Cortex of kidney (tissue), 1 donor: Measurements from ENCODE around the gene GPC5.
"Not testable (repeated sequence)": the region's sequence is repeated elsewhere in the genome, so short reads cannot be mapped to it uniquely, and the experiment has no call there.

Experiments
- DNase-seq: peaks from one replicate; lab custom pipeline; 2025; lab: John Stamatoyannopoulos, UW

Gene GPC5

DNA sequence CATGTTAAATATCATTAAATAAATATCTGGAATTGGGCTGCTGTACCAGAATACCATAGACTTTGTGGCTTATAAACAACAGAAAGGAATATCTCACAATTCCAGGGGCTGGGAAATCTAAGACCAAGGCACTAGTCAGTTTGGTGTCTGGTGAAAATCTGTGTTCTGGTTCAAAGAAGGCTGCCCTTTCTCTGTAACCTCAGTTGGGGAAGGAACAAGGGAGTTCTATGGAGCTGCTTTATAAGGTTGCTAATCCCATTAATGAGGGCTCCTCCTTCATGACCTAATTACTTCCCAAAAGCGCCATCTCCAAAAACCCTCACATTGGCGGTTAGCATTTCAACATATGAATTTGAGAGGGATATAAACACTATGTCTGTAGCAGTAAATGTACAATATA, 480.9 kb downstream of the GPC5 start:
- no peak for DNase-seq

DNA sequence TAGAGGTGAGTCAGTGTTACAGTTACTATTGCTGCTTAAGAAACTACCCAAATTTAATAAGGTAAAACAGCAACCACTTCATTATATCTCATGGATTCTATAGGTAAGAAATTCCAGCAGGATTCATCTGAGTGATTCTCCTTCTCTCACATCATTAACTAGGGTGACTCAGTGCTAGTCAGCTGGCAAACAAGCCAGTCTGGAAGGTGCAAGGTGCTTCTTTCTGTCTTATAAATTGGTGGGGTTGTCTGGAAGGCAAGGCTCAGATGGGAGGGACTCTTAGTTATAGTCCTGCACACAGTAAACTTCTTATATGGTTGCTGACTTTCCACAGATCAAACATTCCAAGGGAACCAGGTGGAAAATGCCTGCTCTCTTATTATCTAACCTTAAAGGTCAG, 484.5 kb downstream of the GPC5 start:
- DNase-seq, result no peak

DNA sequence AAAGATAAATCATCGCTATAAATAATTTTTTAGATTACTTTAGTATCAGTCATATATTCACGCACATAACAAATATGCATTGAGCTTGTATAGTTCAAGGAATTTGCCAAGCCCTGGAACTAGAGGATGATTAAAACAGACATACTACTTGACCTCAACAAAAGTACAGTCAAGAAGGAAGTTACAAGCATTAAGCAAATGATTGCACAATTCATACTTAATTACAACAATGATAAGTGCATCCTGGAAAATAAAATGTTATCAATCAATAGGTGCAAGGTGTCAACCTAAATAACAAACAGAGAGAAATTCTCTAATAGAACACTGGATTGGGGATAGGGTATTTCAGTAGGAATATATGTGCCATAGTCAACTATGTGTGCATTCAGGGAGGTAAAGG, 491.2 kb downstream of the GPC5 start:
- no peak for DNase-seq

DNA sequence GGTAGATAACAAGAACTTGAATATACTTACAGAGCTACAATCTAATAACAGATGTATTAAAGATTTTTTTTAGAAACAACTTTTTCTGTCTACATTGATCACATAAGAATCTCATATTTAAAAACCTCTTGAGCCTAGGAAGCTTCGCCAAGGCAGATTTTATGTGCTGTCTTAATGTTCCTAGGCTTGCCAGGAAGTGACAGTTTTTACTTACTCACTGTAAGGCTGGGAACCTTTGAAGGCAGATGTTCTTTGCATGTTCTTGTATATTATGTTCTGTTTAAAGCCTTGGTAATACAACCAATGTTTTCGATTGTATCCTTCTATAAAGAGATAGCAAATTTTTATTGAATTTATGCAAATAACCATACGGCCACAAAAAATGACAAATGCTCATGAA, 492.7 kb downstream of the GPC5 start:
- no peak for DNase-seq

DNA sequence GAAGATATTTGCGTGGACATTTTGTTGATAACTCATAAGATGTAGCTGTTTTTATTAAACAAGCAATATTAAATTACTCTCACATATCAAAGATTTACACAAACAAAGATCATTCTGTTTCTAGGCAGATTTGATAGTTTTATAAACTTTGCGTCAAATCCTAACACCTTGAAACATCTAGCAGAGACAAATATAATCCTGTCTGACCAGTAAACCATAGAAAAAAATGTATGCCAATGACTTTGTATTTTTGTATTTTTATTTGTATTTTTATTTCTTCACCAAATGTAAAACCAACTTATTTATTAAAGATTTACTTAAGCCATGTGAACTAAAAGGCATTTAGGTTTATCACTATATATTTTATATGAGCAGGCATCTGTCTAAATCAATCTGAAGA, 494.6 kb downstream of the GPC5 start:
- DNase-seq, result no peak

DNA sequence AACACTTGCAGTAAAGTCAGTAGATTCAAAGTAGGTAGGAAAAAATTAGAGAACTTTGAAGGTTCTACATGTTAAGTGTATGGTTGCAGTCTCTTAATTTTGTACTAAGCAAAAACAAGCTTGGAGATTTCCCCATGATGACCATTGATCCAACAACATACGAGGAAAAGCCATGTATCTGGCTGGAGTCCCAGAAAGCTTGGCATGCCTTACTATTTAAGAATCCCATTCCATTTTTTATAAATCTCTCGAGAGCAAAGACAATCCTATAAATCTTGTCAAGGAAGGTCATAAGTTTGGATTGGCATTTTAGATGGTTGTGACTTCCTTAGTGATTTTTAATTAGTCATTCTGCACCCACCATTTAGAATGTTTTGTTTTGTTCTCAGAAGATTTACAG, 495.9 kb downstream of the GPC5 start:
- no peak for DNase-seq

DNA sequence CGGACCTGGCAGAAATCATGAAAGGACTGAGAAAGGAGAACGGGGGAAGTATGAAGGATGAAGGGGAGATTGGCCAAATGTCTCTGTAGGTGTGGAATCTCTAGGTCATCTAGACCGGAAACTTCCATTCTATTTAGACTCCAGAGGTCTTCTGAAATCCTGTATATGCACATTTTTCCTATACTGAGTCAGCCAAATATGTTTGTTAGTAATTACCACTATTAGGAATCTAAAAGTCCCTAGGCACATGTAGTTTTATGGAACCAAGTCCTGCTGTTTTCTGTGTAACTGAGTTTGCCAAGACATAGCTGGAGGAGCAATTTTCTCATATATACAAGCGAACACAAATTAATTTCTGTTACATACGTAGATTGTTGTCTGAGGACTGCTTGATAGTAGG, 498.1 kb downstream of the GPC5 start:
- DNase-seq, result no peak

DNA sequence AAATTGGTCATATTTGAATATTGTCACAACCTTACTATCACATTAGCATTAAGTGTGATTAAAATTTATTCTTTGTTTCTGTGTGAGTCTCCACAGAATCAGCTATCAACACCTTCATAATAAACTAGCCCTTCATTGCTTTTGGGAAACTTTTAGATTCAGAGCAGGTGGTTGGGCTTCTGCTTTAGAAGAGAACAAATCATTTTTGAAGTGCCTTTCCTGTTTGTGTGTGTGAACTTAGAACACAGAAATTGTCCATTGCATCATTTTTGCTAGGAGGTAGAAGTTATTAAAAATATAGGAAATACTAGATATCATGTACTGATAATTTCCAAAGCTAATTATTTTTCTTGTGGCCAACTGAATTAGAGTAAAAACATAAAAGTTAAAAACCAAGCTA, 500.6 kb downstream of the GPC5 start:
- DNase-seq, result not testable (repeated sequence)

DNA sequence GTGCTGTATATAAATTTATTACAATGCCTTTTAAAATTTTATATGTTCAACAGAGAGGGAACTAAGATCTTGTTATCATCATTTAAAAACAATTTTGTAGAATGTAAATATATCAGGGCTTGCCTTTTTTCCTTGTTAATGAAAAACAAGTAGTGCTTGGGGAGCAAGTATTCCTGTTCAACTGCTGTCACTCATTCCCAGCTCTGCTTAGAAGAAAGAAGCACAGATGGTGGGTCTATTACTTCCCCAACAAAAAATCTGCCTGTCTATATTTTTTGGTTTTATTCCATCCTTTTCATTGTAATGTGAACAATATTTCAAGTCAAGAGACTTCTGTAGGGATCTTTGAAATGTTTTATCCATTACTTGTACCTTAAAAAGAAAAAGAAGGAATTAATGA, 503.9 kb downstream of the GPC5 start:
- DNase-seq, result no peak

DNA sequence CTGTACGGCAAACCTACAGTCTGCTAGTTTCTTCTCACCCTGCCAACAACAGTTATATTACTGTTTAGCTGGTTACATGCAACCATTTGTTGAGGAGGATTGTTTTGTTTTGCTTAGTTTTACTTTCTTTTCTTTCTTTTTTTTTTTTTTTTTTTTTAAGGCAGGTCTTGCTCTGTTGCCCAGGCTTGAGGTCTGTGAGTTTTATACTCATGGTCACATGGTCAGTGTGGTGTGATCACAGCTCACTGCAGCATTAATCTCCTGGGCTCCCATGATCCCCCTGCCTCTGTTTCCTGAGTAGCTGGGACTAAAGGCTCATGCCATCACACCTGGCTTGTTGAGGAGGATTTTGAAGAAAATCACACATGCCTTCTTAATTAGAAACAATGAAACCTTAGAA, 505.6 kb downstream of the GPC5 start:
- no peak for DNase-seq

DNA sequence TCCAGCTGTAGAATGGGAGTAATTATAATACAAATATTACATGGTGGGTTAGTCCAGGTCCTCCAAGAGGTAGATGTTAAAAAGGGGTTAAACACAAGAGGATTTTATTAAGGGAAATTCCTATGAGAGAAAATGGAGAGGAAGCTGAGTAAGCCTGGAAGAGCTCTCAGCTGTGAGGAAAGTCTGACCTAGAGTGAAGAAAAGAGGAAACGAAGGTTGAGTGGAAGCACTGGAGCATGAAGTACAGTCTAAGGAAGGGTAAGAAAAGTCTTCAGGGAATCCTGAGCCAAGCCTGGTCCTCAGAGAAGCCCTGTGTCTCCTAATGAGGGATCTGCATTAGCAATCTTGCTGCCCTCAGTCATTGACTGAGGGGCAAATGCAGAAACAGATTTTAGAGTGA, 506.2 kb downstream of the GPC5 start:
- DNase-seq, result no peak

DNA sequence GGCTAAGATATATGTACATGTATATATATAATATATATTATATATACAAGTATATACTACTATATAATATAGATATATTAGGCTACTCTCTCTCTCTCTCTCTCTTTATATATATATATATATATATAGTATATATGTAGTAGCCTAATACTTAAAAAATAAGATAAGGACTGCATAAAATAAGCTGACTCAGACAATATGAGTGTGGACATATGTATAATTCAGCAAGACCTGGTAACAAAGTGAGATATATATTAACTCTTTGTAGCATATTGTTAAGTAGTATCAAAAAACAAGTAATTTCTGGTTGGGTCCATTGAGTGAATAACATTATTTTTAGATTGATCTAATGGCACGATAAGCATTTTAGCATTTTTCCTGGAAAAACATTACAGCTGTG, 509.0 kb downstream of the GPC5 start:
- no peak for DNase-seq

DNA sequence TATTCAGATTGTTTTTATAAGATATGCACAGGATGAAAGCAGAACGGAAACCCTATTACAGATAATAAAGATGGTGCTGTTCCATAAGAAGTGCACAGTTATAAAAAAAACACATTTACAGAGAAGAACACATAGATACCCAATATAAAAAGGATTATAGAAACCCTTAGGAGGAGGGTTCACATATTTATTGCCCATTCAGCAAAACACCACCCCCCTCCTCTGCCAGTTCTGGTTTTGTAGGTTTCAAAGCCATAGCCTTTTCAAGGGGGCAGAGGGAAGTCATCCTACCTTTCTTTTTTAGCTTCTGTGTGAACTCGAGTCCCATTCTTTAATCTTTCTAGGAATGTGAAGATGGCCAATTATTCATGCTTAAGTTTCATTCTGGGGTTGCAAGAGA, 511.2 kb downstream of the GPC5 start:
- no peak for DNase-seq

DNA sequence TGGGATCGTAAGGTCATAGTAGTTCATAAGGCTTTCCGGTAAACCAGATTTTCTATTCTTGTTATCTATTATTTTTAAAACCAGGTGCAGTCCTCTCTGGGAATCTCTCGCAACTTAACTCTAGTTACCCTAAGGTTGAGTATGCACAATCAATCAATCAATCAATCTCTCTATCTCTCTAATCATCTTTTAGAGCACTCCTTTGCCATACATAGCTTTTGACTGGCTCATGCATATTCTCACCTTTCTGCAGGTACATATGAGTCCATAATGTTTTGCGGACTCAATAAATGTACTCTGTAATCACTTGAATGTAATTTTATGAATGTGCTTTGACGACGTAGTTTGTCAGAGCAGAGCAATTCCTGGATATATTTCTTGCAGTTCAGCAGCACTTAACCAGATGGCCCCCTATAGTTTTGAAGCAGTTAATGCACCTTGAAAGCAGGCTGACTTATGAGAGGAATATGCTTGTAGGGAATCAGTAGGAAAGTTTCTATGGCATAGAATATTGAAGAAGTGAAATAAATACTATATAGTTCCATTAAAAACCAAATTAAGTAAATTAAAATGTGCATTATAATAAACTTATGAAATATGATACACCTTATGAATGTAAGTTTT, 524.7 kb downstream of the GPC5 start:
- no peak for DNase-seq

DNA sequence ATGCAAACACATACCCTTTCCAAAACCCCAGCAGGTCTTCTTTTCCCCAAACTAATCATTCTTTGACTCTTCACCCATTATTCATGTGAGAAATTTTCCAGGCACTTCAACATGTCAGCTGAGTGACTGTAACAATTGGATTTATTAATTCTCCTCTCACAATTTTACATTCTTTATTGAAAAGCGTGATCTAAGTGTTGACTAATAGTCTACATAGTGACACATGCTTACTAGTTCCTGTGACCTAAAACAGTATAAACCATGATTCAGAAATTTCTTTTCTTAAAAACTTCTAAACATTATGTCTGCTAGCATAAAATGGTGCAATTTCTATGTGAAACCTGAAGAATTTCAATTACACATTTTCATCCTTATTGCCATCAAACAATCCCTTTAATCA, 532.3 kb downstream of the GPC5 start:
- no peak for DNase-seq

DNA sequence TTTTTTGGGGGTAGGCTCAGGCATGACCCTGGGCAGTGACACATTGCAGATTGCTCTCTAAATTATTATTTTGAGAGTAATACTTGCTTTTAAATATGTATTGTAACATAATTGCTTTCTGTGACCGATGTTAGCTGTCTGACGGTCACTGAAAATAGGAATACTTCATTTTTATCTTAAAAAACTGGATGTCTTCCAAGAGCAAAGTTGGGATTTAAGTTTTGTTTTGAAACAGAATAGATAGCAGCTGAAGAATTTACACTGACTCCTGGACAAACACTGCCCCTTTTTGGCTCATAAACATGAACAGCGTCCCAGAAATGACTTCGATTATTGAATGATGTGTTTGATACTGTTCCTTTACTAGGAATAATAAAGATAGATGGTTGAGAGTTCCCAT, 535.9 kb downstream of the GPC5 start:
- no peak for DNase-seq

DNA sequence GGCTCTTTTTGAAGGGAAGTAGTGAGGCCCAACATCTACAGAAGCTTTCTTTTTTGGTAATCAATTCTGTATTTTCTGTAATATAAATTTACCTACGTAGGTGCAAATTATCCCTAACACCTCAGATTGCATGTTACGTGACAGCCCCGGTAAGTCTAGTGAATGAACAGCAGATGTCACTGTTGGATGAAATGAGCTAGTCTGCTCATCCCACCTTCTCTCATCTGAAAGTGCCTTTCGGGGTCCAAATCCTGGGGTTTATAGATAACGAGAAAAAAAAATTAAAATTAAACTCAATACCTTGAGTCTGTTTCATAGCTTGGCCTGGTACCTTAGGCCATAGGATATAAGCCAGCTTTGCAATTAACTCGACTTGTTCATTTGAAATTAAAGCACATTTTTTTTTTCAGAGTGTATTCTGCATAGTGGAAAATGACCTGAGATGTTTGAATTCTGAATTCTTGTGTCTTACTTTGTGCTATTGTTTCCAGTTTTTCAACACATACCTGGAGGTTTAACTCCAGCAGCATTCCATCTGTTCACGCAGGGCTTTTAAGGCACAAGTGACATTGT, 548.2 kb downstream of the GPC5 start:
- DNase-seq, result no peak

DNA sequence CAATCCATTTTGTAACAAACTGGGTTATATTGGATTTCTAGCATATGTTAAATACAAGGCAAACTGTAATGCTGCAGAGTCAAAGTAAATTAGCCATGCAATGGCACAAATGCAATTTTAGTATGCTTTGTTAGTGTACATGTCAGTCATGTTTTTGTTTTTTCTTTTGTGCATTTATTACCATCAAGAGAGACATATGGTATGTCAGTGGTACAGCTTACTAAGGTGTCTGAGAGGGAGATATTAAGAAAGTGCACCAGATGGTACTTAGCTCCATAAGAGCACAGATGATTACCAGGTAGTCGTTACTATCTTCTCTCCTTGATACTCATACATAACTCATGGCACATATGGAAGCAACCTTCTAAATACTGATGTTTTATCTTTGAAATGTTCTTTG, 550.3 kb downstream of the GPC5 start:
- DNase-seq, result no peak

DNA sequence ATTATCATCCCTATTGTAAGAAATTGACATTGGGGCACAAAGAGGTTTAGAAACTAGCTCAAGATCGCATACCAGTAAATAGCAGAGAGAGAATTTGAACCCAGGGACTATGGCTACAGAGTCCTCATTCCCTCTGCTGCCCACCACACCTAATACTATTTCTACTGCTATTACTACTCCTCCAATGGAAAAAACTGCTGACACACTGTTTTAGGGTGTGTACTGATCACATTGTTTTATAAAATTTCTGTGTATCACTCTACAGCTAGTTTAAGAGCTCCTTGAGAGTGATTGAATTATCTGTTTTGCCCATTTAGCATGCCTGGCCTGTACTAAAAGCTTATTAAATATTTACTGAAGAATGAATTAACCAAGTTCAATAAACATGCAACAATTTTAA, 552.4 kb downstream of the GPC5 start:
- DNase-seq, result no peak

DNA sequence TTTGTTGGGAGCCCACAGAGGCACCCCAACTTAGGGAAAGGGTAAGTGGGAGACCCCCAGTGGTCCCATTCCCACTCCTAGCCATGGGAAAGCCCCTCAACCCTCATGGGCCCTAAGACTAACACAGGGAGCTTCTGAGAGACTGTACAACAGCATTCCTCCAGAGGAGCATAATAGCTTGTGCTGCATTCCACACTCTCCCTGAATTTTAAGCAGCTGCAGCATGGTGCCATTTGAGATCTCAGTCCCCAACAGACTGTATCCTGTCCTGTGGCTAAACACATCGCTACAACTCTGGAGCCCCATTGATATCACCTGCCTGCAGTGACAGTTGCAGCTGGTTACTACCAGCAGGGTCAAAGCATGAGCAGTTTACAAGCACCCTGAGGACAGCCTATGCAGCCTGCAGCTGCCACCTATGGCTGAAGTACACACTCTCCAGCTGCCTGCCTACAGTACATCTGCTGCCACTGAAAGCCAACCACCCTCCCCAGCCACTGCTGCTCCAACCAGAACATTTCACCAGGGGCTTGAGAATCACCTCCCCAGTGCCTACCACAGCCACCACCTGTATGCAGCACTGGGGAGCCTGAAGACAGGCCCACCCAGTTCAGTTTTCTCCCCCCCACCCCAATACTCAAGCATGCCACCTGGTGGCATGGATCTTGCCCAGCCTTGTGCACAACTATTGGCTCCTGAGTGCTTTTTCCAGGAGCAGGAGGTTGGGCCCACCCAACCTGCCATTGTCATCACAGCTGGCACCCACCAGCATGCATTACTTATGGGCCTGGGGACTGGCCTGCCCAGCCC, 557.3 kb downstream of the GPC5 start:
- DNase-seq, result no peak

DNA sequence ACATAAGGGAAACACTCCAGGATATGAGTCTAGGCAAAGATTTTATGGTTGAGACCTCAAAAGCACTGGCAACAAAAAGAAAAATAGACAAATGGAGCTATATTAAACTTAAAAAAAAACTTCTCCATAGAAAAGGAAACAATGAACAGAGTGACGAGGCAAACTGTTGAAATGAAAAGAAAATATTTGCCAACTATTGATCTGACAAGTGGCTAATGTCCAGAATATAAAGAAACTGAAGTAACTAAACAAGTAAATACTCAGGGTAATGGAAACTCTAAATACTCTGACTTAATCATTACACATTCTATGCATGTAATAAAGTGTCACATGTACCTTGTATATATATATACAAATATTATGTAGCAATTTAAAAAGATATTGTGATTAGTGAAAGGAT, 562.5 kb downstream of the GPC5 start:
- no peak for DNase-seq

DNA sequence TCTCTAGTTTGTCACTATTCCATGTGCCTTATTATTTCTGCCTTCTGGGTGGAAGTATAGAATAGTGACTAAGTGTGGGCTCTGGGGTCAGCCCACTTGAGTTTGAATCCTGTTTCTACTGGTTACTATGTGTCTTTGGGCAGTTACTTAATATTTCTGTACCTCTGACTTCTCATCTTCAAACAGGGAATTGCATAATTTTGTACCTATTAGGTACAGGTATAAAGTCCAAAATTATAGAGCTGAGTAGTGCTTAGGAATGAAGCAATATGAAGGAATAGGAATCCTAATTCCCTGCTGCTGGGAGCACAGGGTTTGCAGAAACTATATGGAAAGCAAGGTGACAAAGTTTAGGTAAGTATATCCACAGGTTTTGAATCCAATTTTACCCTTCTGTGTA, 564.5 kb downstream of the GPC5 start:
- DNase-seq, result no peak

DNA sequence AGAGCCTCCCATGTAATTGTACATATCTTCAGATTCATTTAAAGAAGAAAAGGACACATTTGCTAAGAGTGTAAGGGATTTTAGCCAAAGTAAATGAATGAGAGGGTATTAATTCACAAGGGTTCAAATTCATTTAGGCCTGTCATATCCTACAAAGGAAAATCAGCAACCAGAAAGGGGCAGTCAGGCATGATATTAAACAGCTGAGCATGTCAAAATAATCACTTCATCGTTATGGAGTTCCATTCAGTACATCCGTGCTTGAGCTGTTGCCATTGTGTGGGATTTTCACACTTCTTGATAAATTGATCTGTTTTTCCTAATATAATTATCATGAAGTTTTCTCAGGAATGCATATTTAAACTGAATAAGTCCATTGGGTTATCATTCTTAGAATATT, 567.1 kb downstream of the GPC5 start:
- DNase-seq, result no peak

DNA sequence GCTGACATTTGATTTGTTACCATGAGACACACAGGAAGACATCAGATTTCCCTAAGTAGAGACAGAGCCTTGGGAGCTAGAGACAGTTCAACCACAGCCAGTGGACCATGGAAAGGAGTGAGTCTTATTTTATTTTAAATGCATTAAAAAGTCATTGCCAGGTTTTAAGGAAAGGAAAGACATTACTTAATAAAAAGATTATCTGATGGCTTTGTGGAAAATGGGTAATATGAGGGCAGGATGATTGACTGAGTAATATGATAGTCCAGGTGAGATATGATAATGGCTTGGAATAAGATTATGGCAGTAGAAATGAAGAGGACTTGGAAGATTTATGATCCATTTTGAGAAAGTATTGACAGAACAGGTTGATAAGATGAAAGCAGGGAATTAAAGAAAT, 580.1 kb downstream of the GPC5 start:
- no peak for DNase-seq
